Naive B cell (primary cell): ENCODE data around the gene CSF1R. TPM values are rescaled to one million over a fixed set of nuclear protein-coding genes. Genes with fewer than 3 reads are reported as not detected.
A peak's percentile ranks its signal among the peaks of the same experiment; 100 is the strongest.
"Not testable (repeated sequence)": the region's sequence is repeated elsewhere in the genome, so short reads cannot be mapped to it uniquely, and the experiment has no call there.

Experiments used
- ATAC-seq, 2 donors: fragments of 150-1000 bp; cut with Tn5 transposase; 2 replicates each; pipeline ENCODE4 v1.10.0; 2021; ENCODE audit warnings: low read depth in 2 of 2, mild to moderate bottlenecking in 2 of 2, moderate library complexity in 2 of 2
- DNase-seq: peaks from one replicate; pipeline ENCODE4 v3.0.0; 2022
- H3K27ac Mint-ChIP-seq, 6 donors: one replicate each; pipeline ENCODE4 v1.8.0; 2020 to 2022; ENCODE audit warnings: mild to moderate bottlenecking in 6 of 6, mixed read lengths in 6 of 6, moderate library complexity in 5 of 6, inconsistent platforms in 2 of 6
- H3K27me3 Mint-ChIP-seq, 3 donors: one replicate each; pipeline ENCODE4 v1.8.0; 2021 to 2022; ENCODE audit warnings: mixed read lengths in 3 of 3, mild to moderate bottlenecking in 1 of 3
- H3K36me3 Mint-ChIP-seq, 2 donors: one replicate each; pipeline ENCODE4 v1.8.0; 2020 to 2022; ENCODE audit warnings: mixed read lengths in 2 of 2, inconsistent platforms in 1 of 2, mild to moderate bottlenecking in 1 of 2
- H3K4me1 Mint-ChIP-seq, 3 donors: one replicate each; pipeline ENCODE4 v1.8.0; 2020 to 2022; ENCODE audit warnings: mixed read lengths in 3 of 3, inconsistent platforms in 1 of 3, mild to moderate bottlenecking in 1 of 3, moderate library complexity in 1 of 3
- H3K4me3 Mint-ChIP-seq, 8 donors: one replicate each; pipeline ENCODE4 v1.8.0; 2020 to 2022; ENCODE audit warnings: mild to moderate bottlenecking in 8 of 8, mixed read lengths in 8 of 8, moderate library complexity in 8 of 8, inconsistent platforms in 2 of 8
- H3K9me3 Mint-ChIP-seq, 7 donors: one replicate each; pipeline ENCODE4 v1.8.0; 2020 to 2022; ENCODE audit warnings: mixed read lengths in 7 of 7, mild to moderate bottlenecking in 5 of 7, inconsistent platforms in 2 of 7, moderate library complexity in 1 of 7
- polyA plus RNA-seq, 6 donors: library from polyadenylated mRNA; unstranded; fragments of 300-500 nt; fragmentation: Illumina TruSeq; gene quantifications; one replicate each; pipeline ENCODE4 v1.2.3, GENCODE V29; 2021; ENCODE audit warnings: low read depth in 6 of 6

CSF1R gene
- polyA plus RNA-seq, 6 donors from 2014 or later = 0.20 to 1.5 (median 0.96) TPM

GRCh38 chr5:150058480-150059126 is 27.8 kb downstream of the CSF1R start:
- Mint-ChIP-seq H3K4me3 (peak overlapping the region in 1 of 8 donors; percentile 5), H3K27me3 (no peaks in the 10 kb centered on the region), H3K36me3 (peaks cover 0 to 6% of the 10 kb centered on the region in 2 donors), H3K27ac (peak overlapping the region in 2 of 6 donors; percentile 13 to 65), H3K4me1 (peaks cover 0 to 6% (median 0%) of the 10 kb centered on the region in 3 donors), H3K9me3 (no peaks in the 10 kb centered on the region)
- ATAC-seq = no peak
- no peak for DNase-seq

GRCh38 chr5:150057996-150058395 is 28.4 kb downstream of the CSF1R start:
- Mint-ChIP-seq H3K27me3 (no peaks in the 10 kb centered on the region), H3K9me3 (no peaks in the 10 kb centered on the region), H3K36me3 (peaks cover 0 to 6% of the 10 kb centered on the region in 2 donors), H3K4me1 (peaks cover 0 to 6% (median 0%) of the 10 kb centered on the region in 3 donors), H3K4me3 (no peak overlapping the region), H3K27ac (peak overlapping the region in 1 of 6 donors; percentile 21)
- ATAC-seq (no peak), DNase-seq (no peak)

DNA sequence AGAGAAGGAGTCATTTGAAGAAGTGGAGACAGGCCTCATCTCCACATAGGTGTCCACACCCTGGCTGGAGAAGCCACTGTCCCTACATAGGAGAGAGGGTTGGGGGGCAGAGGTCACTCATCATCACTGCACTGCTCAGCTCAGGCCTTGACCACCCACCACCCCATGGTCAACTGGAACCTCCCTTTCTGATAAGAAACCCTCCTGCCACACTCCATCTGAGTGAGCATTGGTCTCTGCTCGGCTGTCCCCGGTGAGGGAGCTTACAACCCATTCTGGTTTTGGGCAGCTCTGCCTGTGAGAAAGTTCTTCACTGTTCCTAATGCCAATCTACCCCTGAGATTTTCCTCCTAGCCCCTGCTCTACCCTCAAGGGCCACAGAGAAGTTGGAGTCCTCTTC is 28.8 kb downstream of the CSF1R start:
- no peaks in the 10 kb centered on the region for H3K27me3 Mint-ChIP-seq
- H3K36me3 Mint-ChIP-seq = peaks cover 0 to 6% of the 10 kb centered on the region in 2 donors
- ATAC-seq (no peak), DNase-seq (no peak)
- no peaks in the 10 kb centered on the region for H3K9me3 Mint-ChIP-seq
- H3K27ac Mint-ChIP-seq = peak overlapping the region in 2 of 6 donors; percentile 21 to 60
- H3K4me3 Mint-ChIP-seq = no peak overlapping the region
- peaks cover 0 to 6% (median 0%) of the 10 kb centered on the region in 3 donors for H3K4me1 Mint-ChIP-seq

- no peak overlapping the region for H3K4me3 Mint-ChIP-seq
- no peak for ATAC-seq
- no peaks in the 10 kb centered on the region for H3K9me3 Mint-ChIP-seq
- no peak for DNase-seq
- H3K27ac Mint-ChIP-seq = peak overlapping the region in 1 of 6 donors; percentile 87
- peaks cover 2 to 6% of the 10 kb centered on the region in 2 donors for H3K36me3 Mint-ChIP-seq
- H3K4me1 Mint-ChIP-seq = peaks cover 0 to 6% (median 0%) of the 10 kb centered on the region in 3 donors
- no peaks in the 10 kb centered on the region for H3K27me3 Mint-ChIP-seq
These were observed 29.3 kb downstream of the CSF1R start for GRCh38 chr5:150057052-150057451.

DNA sequence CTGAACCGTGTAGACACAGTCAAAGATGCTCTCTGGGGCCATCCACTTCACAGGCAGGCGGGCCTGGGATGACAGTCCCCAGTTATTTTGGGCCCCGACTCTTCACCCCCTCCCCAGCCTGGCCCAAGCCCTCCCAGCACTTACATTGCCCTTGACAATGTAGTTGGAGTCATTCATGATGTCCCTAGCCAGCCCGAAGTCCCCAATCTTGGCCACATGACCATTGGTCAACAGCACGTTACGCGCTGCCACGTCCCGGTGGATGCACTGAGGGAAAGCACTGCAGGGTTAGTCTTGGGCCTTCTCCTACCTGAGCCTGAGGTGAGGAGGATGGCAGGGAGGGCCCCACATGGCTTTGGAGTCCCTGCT is 30.3 kb downstream of the CSF1R start:
- no peak for DNase-seq
- Mint-ChIP-seq H3K36me3 (peaks cover 12 to 13% of the 10 kb centered on the region in 2 donors), H3K4me1 (peaks cover 0 to 6% (median 0%) of the 10 kb centered on the region in 3 donors), H3K27me3 (no peaks in the 10 kb centered on the region), H3K4me3 (no peak overlapping the region), H3K9me3 (no peaks in the 10 kb centered on the region), H3K27ac (peak overlapping the region in 1 of 6 donors; percentile 60)
- no peak for ATAC-seq

- peaks cover 0 to 6% (median 0%) of the 10 kb centered on the region in 3 donors for H3K4me1 Mint-ChIP-seq
- no peak for ATAC-seq
- H3K27ac Mint-ChIP-seq = peak overlapping the region in 1 of 6 donors; percentile 38
- no peaks in the 10 kb centered on the region for H3K27me3 Mint-ChIP-seq
- no peaks in the 10 kb centered on the region for H3K9me3 Mint-ChIP-seq
- peaks cover 13 to 16% of the 10 kb centered on the region in 2 donors for H3K36me3 Mint-ChIP-seq
- H3K4me3 Mint-ChIP-seq = no peak overlapping the region
- DNase-seq = no peak
These were observed 30.9 kb downstream of the CSF1R start for GRCh38 chr5:150055326-150056074.

DNA sequence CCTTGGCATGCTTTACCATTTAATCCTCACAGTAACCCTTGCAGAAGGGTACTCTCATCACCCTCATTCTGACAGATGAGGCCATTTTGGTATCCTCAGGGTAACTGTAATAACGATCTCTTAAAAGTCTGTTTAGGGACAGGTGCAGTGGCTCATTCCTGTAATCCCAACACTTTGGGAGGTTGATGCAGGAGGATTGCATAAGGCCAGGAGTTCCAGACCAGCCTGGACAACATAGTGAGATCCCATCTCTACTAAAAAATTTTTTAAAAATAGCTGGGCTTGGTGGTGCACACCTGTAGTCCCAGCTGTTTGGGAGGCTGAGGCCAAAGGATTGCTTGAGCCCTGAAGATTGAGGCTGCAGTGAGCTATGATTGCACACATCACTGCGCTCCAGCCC is 31.8 kb downstream of the CSF1R start:
- no peaks in the 10 kb centered on the region for H3K27me3 Mint-ChIP-seq
- H3K4me3 Mint-ChIP-seq = no peak overlapping the region
- H3K36me3 Mint-ChIP-seq = peaks cover 16 to 20% of the 10 kb centered on the region in 2 donors
- no peaks in the 10 kb centered on the region for H3K9me3 Mint-ChIP-seq
- no peak overlapping the region for H3K27ac Mint-ChIP-seq
- peaks cover 0 to 6% (median 0%) of the 10 kb centered on the region in 3 donors for H3K4me1 Mint-ChIP-seq
- DNase-seq (no peak), ATAC-seq (no peak)

GRCh38 chr5:150053713-150054392 is 32.5 kb downstream of the CSF1R start:
- no peaks in the 10 kb centered on the region for H3K27me3 Mint-ChIP-seq
- H3K27ac Mint-ChIP-seq = no peak overlapping the region
- H3K4me1 Mint-ChIP-seq = peaks cover 0 to 6% (median 0%) of the 10 kb centered on the region in 3 donors
- no peaks in the 10 kb centered on the region for H3K9me3 Mint-ChIP-seq
- no peak for DNase-seq
- H3K4me3 Mint-ChIP-seq = peak overlapping the region in 1 of 8 donors; percentile 29
- H3K36me3 Mint-ChIP-seq = peaks cover 22 to 27% of the 10 kb centered on the region in 2 donors
- ATAC-seq = no peak

GRCh38 chr5:150052956-150053712 is 33.2 kb downstream of the CSF1R start:
- H3K9me3 Mint-ChIP-seq = no peaks in the 10 kb centered on the region
- H3K4me3 Mint-ChIP-seq = peak overlapping the region in 1 of 8 donors; percentile 29
- H3K27me3 Mint-ChIP-seq = no peaks in the 10 kb centered on the region
- no peaks in the 10 kb centered on the region for H3K4me1 Mint-ChIP-seq
- peaks cover 22 to 34% of the 10 kb centered on the region in 2 donors for H3K36me3 Mint-ChIP-seq
- no peak for DNase-seq
- no peak for ATAC-seq
- no peak overlapping the region for H3K27ac Mint-ChIP-seq

GRCh38 chr5:150052226-150052955 is 34.0 kb downstream of the CSF1R start:
- no peak for ATAC-seq
- peaks cover 22 to 38% of the 10 kb centered on the region in 2 donors for H3K36me3 Mint-ChIP-seq
- no peak for DNase-seq
- no peaks in the 10 kb centered on the region for H3K27me3 Mint-ChIP-seq
- no peaks in the 10 kb centered on the region for H3K4me1 Mint-ChIP-seq
- H3K27ac Mint-ChIP-seq = no peak overlapping the region
- no peak overlapping the region for H3K4me3 Mint-ChIP-seq
- no peaks in the 10 kb centered on the region for H3K9me3 Mint-ChIP-seq

GRCh38 chr5:150051657-150052195 is 34.6 kb downstream of the CSF1R start:
- Mint-ChIP-seq H3K27ac (peak overlapping the region in 2 of 6 donors; percentile 26 to 38), H3K36me3 (peaks cover 22 to 38% of the 10 kb centered on the region in 2 donors), H3K4me1 (no peaks in the 10 kb centered on the region), H3K27me3 (no peaks in the 10 kb centered on the region), H3K4me3 (no peak overlapping the region), H3K9me3 (no peaks in the 10 kb centered on the region)
- ATAC-seq (no peak), DNase-seq (no peak)

DNA sequence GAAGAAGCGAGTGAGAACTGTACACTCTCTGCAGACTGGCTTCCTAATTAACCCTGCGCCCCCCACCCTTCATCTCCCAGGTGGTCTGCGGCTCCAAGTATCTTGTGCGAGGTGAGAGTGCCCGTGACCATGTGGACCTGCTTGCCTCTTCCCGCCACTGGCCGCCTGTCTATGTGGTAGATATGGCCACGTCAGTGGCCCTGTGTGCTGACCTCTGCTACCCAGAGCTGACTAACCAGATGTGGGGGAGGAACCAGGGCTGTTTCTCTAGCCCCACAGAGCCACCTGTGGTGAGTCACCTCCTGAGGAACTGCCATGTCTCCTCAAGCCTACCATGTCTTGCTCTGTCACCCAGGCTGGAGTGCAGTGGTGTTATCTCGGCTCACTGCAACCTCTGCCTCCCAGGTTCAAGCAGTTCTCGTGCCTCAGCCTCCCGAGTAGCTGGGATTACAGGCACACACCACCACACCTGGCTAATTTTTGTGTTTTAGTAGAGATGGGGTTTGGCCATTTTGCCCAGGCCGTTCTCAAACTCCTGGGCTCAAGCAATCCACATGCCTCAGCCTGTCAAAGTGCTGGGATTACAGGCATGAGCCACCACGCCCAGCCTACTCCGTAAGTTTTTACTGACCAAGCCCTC is 36.1 kb downstream of the CSF1R start:
- H3K27me3 Mint-ChIP-seq, ATAC-seq, H3K4me3 Mint-ChIP-seq, H3K4me1 Mint-ChIP-seq, DNase-seq, H3K9me3 Mint-ChIP-seq: not testable (repeated sequence)
- Mint-ChIP-seq H3K36me3 (peaks cover 22 to 45% of the 10 kb centered on the region in 2 donors), H3K27ac (peak overlapping the region in 1 of 6 donors; percentile 34)
